ENCODE measurements around the gene SUPV3L1.

SUPV3L1 gene

DNA sequence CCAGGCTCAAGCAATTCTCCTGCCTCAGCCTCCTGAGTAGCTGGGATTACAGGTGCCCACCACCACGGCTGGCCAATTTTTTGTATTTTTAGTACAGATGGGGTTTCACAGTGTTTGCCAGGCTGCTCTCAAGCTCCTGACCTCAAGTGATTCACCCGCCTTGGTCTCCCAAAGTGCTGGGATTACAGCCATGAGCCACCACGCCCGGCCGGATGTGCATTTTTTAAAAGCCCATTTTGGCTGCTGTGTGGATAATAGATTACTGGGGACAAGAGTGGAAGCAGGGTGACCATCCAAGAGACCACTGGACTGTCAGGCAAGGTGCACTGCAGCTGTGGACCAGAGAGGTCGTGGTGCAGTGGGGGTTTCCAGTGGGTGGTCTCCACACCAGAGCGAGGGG lies 61.5 kb downstream of the SUPV3L1 start:
- H3K79me2 ChIP-seq (ENCODE audit: insufficient read depth, low read length), result no peaks in the 10 kb centered on the region
- no peaks in the 10 kb centered on the region for H3K36me3 ChIP-seq (ENCODE audit: low read length)
- no peak overlapping the region for H3K27ac ChIP-seq (ENCODE audit: low read depth, low read length)
- H3K4me3 ChIP-seq (ENCODE audit: insufficient read depth, low read length, poor library complexity, severe bottlenecking), result no peak overlapping the region
- TF ChIP-seq EZH2phosphoT487 (conservative IDR thresholded peaks at IDR 0.05; ENCODE audit: low read length), result no peak
- TF ChIP-seq, protein P1, sequence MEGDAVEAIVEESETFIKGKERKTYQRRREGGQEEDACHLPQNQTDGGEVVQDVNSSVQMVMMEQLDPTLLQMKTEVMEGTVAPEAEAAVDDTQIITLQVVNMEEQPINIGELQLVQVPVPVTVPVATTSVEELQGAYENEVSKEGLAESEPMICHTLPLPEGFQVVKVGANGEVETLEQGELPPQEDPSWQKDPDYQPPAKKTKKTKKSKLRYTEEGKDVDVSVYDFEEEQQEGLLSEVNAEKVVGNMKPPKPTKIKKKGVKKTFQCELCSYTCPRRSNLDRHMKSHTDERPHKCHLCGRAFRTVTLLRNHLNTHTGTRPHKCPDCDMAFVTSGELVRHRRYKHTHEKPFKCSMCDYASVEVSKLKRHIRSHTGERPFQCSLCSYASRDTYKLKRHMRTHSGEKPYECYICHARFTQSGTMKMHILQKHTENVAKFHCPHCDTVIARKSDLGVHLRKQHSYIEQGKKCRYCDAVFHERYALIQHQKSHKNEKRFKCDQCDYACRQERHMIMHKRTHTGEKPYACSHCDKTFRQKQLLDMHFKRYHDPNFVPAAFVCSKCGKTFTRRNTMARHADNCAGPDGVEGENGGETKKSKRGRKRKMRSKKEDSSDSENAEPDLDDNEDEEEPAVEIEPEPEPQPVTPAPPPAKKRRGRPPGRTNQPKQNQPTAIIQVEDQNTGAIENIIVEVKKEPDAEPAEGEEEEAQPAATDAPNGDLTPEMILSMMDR (IDR thresholded peaks at IDR 0.05; ENCODE audit: insufficient read depth, low read length, poor library complexity, severe bottlenecking), result no peak
- no peaks in the 10 kb centered on the region for H3K27me3 ChIP-seq (ENCODE audit: low read length)
- H2AFZ ChIP-seq (ENCODE audit: low read depth, low read length, severe bottlenecking), result no peak overlapping the region
- no peaks in the 10 kb centered on the region for H3F3A ChIP-seq (ENCODE audit: insufficient read depth)
- no peak overlapping the region for H3K4me2 ChIP-seq (ENCODE audit: low read depth, low read length, poor library complexity, severe bottlenecking)
- H3K9ac ChIP-seq (ENCODE audit: low read length), result no peak overlapping the region
- H3K9me2 ChIP-seq (replicated peaks; ENCODE audit: insufficient read depth, low read length), result no peaks in the 10 kb centered on the region
- H3K9me3 ChIP-seq (ENCODE audit: insufficient read depth, low read length), result no peaks in the 10 kb centered on the region
- H4K20me1 ChIP-seq (ENCODE audit: low read depth, low read length), result no peaks in the 10 kb centered on the region

DNA sequence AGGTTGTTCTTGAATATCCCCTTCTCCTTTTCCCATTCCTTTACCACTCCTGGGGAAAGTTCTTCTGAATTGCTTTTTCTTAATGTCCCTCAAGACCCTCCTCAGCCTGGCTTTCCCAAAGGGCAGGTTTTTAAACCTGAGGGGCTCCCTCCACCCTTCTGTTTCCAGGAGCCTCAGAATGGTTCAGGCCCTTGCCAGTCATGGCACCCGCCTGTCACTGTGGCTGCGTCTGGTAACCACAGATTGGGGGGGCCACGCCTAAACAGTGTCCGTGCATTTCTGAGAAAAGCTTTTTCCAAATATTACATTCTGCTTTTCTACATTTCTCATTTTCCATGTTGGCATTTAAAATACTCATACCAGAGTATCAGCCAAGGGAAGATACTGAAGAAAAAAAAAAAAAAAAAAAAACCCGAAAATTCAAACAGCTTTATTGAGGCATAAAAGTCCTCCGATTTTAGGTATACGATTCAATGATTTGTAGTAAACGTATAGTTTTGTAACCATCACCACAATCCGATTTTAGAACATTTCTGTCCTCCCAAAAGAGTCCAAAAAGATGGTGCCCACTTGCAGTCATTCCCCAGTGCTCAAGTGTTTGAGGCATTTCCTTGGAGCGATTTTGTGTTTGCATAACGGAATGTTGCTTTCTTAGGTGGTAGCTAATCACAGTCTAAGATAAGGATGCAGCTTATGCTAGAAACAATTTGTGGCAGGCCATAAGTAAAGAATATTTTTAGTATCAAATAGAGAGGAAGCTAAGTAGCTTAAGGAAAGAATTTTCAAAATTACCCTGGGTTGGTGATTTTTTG lies 62.2 kb downstream of the SUPV3L1 start:
- H3K9me2 ChIP-seq (replicated peaks; ENCODE audit: insufficient read depth, low read length), result no peaks in the 10 kb centered on the region
- H3K4me3 ChIP-seq (ENCODE audit: insufficient read depth, low read length, poor library complexity, severe bottlenecking), result no peak overlapping the region
- H3K36me3 ChIP-seq (ENCODE audit: low read length), result no peaks in the 10 kb centered on the region
- no peak overlapping the region for H3K27ac ChIP-seq (ENCODE audit: low read depth, low read length)
- H3K9me3 ChIP-seq (ENCODE audit: insufficient read depth, low read length), result no peaks in the 10 kb centered on the region
- H4K20me1 ChIP-seq (ENCODE audit: low read depth, low read length), result no peaks in the 10 kb centered on the region
- no peaks in the 10 kb centered on the region for H3K79me2 ChIP-seq (ENCODE audit: insufficient read depth, low read length)
- TF ChIP-seq, protein P1 (IDR thresholded peaks at IDR 0.05; ENCODE audit: insufficient read depth, low read length, poor library complexity, severe bottlenecking), result no peak
- TF ChIP-seq EZH2phosphoT487 (conservative IDR thresholded peaks at IDR 0.05; ENCODE audit: low read length), result no peak
- no peak overlapping the region for H2AFZ ChIP-seq (ENCODE audit: low read depth, low read length, severe bottlenecking)
- no peaks in the 10 kb centered on the region for H3K27me3 ChIP-seq (ENCODE audit: low read length)
- H3K9ac ChIP-seq (ENCODE audit: low read length), result no peak overlapping the region
- no peaks in the 10 kb centered on the region for H3F3A ChIP-seq (ENCODE audit: insufficient read depth)
- H3K4me2 ChIP-seq (ENCODE audit: low read depth, low read length, poor library complexity, severe bottlenecking), result no peak overlapping the region

DNA sequence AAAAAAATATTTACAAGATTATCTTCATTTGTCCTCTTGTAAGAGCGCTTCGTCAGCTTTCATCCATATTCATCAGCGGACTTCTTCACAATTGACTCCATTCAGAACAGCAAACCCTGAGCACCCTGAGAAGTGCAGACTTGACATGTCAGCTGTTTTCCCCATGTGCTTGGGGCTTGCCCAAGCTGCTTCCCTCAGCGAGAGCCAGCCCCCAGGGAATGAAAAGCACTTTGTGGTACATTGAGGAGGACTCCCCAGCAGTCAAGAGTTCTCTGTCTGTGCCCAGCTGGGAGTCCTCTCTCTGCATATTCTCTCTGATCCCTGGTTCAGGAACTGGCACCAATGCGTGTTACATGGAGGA lies 62.8 kb downstream of the SUPV3L1 start:
- H2AFZ ChIP-seq (ENCODE audit: low read depth, low read length, severe bottlenecking), result no peak overlapping the region

More for the DNA sequence above, 62.8 kb downstream of the SUPV3L1 start:
- TF ChIP-seq, protein P1 (IDR thresholded peaks at IDR 0.05; ENCODE audit: insufficient read depth, low read length, poor library complexity, severe bottlenecking), result no peak
- no peak for TF ChIP-seq EZH2phosphoT487 (conservative IDR thresholded peaks at IDR 0.05; ENCODE audit: low read length)
- Histone ChIP-seq H3K4me3 (ENCODE audit: insufficient read depth, low read length, poor library complexity, severe bottlenecking) (no peak overlapping the region), H4K20me1 (ENCODE audit: low read depth, low read length) (no peaks in the 10 kb centered on the region), H3K9me3 (ENCODE audit: insufficient read depth, low read length) (no peaks in the 10 kb centered on the region), H3K27ac (ENCODE audit: low read depth, low read length) (no peak overlapping the region), H3K27me3 (ENCODE audit: low read length) (no peaks in the 10 kb centered on the region), H3K9me2 (replicated peaks; ENCODE audit: insufficient read depth, low read length) (no peaks in the 10 kb centered on the region), H3K79me2 (ENCODE audit: insufficient read depth, low read length) (no peaks in the 10 kb centered on the region), H3K9ac (ENCODE audit: low read length) (no peak overlapping the region), H3K4me2 (ENCODE audit: low read depth, low read length, poor library complexity, severe bottlenecking) (no peak overlapping the region), H3K36me3 (ENCODE audit: low read length) (no peaks in the 10 kb centered on the region), H3F3A (ENCODE audit: insufficient read depth) (no peaks in the 10 kb centered on the region)
